ENCODE data around the gene DHRSX.

Gene DHRSX

DNA sequence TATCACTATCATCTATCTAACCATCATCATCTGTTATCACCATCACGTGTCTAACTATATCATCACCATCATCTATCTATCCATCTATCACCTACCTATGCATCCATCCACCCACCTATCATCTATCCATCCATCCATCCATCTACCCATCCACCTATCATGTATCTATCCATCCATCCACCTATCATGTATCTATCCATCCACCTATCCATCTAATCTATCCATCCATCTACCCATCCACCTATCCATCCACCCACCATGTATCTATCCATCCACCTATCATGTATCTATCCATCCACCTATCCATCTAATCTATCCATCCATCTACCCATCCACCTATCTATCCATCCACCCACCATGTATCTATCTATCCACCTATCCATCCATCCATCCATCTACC, 316.7 kb downstream of the DHRSX start:
- DNase-seq = no peak

DNA sequence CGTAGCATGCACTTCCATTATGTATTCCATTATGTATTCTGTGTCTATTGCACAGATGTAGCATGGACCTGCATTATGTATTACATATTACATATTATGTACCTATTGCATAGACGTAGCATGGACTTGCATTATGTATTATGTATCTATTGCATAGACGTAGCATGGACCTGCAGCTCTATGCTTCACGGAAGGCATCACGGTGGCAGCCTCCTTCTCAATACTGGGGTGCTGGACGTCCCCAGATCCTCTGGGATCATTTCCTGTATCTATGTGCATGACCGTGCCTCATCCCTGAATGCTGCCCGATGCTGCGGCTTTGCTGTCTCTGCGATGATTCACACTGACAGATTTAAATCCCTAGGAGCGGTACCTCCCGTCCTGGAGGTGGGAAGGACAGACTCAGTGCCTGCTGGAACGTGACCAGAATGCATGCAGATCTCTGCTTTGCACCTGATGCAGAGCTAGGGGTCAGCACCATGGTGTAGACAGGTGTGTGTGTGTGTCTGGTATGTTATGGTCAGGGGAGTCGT, 317.5 kb downstream of the DHRSX start:
- DNase-seq = no peak

DNA sequence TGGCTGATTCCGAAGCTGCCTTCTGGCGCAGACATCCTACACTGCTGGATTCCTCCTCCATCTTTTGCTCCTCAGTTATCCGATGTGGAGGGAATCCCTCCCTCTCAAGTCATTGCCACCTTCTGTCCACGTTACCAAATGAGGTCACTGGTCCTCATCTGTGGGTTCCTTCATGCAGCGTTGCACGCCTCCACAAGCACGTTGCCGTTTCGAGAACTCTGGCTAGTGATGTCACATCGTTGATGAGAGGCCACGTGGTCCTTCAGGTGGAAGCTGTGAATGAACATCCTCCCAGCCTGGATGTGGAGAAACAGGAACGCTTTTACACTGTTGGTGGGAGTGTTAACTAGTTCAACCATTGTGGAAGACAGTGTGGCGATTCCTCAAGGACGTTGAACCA, 323.2 kb downstream of the DHRSX start:
- no peak for DNase-seq

DNA sequence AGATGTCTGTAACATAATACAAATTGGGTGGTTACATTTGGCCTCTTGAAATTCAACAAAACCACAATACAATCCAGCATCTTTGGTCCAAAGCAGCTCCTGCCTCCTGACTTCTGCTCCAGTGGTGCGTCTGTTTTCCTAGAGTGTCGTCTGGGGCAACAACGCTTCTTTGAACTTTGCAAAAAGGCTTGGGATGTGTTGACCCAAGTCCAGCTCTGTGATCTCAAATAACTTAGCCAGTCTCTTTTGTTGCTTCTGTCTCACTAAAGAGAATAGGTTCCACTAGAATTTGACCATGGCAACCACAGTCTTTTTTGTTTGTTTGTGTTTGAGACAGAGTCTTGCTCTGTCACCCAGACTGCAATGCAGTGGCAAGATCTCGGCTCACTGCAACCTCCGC, 324.0 kb downstream of the DHRSX start:
- no peak for DNase-seq

DNA sequence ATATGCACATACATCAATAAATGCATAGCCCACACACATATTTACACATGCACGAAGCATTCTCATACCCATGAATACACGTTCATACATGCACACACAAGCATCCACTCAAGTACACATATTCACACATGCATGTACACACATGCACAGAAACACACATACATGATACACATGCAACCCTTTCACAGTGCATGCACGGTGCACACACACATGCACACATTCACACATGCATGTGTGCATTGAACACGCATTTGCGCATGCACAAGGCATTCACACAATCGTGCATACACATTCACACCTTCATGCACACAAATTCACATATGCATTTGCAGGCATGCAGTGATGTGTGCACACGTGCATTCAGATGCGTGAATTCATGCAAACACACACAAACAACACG, 324.5 kb downstream of the DHRSX start:
- DNase-seq = no peak

DNA sequence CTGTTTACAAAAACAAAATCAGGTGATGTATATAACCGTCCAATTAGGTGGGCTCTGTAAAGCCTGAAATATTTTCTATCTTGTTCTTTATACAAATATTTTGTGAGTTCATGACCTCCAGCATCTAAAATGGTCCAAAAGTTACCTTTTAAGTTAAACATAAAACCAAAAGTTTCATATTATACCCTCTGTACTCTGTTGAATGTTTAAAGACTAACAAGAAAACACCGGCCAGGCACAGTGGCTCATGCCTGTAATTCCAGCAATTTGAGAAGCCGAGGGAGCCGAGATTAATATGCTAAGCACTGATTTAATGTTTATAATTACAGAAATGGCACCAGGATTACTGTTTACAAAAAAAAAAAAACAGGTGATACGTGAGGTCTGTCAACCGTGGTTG, 328.4 kb downstream of the DHRSX start:
- DNase-seq = no peak

Measured in NCI-H510A treated with DMSO at 0.1 percent for 48 hours (cell line).